ENCODE results near the gene PCDHA9.

- TF ChIP-seq CTCF (IDR thresholded peaks at IDR 0.05): no peak
- TF ChIP-seq POLR2A (IDR thresholded peaks at IDR 0.05): no peak
These were observed 35.9 kb downstream of the PCDHA9 start for GRCh38 chr5:140883927-140884697.
